GM18517 (cell line): ENCODE measurements around the gene FOXR1.
"Not testable (repeated sequence)": the region's sequence is repeated elsewhere in the genome, so short reads cannot be mapped to it uniquely, and the experiment has no call there.

Experiments used
- ATAC-seq: cut with Tn5 transposase; IDR thresholded peaks from one replicate; pipeline ENCODE4 v1.9.1; 2021; ENCODE audit warnings: mild to moderate bottlenecking, moderate library complexity; ENCODE audit not compliant: unreplicated experiment

The FOXR1 gene

DNA sequence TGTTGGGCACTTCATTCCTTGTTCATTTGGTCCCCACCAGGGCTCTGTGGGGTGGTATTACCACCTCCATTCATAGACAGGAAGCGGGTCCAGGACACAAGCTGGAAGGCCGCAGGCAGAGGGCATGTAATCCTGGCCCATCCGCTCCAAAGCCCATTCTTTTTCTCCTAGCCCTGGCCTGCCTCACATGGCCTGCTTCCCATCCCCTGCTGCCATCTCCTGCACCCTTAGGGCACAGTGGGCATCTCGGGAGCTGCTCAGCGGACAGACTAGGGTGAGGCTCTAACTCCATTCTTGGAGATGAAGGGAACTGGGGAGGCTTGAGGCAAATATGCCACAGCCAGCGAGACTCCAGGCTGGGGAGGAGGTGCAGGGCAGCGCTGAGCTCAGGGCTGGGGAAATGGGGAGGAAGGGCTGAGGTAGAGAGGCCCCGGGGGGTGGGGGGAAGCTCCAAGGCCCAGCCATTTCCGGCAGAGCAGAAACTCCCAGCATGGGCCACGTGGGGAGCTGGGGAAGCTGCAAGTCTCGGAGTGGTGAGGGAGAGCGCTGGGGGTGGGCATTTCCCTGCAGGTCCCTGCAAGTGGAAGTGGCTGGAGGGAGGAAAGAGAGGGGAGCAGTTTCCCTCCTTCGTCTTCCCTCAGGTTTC is 31.5 kb upstream of the FOXR1 start:
- no peak for ATAC-seq

DNA sequence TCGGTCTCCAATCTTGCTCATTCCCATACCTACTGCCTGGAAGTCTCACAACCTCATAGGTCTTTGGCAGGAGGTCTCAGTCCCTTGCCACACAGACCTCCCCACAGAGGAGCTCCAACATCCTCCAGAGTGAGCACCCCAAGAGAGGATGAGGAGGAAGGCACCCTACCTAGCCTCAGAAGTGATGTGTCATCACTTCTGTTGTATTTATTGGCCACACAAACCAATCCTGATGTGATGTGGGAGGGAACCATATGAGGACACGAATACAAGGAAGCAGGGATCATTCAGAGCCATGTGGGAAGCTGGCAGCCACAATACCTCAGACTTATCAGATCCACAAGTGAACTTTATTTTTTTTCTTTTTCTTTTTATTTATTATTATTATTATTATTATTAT is 24.5 kb upstream of the FOXR1 start:
- no peak for ATAC-seq

DNA sequence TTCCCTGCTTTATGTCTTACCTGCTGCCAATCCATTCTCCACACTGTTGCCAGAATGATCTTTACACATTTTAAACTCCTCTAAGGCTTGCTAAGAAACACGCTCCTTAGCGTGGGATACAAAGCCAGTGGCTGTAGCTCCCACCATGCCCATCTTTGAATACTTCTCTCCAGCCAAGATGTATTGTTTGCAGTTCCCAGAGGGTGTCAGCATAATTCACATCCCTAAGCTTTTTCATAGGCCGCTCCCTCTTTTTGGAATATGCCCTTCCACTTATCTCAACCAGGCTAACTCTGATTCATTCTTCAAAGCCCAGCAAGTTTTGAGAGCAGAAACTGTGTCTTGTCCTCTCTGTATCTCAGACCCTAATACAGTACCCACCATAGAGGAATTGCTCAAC is 23.6 kb upstream of the FOXR1 start:
- no peak for ATAC-seq

DNA sequence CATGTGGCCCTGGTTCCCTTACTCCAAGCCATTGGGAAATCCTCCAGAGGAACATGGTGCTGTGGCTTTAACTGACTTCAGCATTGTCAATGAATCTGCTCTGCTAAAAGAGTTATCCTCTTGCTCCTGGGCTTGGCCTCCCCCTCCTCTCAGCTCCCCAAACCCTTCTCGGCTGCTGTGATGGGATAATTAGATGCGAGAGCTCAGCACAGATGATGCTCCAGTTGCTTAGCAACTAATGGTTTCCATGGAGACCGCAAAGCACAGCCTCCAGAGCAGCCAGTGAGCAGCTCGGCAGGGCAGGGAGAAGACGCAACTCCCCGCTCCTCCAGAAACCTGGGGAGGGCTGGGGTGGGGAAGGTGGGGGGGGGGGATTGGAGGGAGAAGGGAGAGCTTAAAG is 18.3 kb upstream of the FOXR1 start:
- ATAC-seq, result no peak

DNA sequence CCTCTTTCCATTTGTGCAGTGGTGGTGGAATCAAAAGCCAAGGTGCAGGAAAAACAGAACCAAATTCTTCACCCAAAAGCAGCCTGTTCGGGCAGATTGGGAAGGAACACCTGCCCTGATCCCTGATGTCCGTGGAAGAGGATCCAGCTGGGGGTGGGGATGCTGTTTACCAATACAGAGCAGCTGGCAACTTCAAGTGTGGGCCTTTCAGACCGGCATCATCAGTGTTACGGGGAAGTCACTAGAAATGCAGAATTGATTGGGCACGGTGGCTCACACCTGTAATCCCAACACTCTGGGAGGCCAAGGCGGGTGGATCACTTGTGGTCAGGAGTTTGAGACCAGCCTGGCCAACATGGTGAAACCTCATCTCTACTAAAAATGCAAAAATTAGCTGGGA is 17.6 kb upstream of the FOXR1 start:
- not testable (repeated sequence) for ATAC-seq

DNA sequence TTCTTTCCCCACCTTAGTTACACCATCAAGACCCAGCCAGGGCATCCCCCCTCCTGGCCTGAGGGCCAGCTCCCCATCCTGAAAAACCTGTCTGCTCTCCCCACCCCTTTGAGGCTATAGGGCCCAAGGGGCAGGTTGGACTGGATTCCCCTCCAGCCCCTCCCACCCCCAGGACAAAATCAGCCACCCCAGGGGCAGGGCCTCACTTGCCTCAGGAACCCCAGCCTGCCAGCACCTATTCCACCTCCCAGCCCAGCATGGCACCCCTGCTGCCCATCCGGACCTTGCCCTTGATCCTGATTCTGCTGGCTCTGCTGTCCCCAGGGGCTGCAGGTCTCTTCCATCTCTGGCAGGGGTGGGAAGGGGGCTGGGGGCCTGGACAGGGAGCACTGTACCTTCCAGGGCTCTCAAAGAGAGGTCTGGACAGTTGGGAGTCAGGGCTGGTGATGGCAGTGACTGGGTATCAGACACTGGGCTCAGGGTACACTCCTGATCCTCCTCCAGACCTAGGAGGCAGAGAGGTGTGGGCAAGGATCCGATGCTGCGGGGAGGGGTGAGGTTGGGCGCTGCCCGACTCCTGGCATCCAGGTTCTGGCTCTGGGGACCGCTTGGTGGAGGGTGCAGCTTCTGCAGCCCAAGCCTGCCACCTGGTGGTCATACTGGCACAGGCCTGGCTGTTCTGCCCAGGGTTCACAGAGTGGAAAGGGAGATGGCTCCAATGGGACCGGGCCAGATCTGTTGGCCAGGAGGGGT is 15.3 kb upstream of the FOXR1 start, which contains the start of gene UPK2:
UPK2 (plus strand) TSS at position 205 of the 753 bp plus-strand sequence; CDS start at position 258, 53 bp downstream.
- no peak for ATAC-seq

DNA sequence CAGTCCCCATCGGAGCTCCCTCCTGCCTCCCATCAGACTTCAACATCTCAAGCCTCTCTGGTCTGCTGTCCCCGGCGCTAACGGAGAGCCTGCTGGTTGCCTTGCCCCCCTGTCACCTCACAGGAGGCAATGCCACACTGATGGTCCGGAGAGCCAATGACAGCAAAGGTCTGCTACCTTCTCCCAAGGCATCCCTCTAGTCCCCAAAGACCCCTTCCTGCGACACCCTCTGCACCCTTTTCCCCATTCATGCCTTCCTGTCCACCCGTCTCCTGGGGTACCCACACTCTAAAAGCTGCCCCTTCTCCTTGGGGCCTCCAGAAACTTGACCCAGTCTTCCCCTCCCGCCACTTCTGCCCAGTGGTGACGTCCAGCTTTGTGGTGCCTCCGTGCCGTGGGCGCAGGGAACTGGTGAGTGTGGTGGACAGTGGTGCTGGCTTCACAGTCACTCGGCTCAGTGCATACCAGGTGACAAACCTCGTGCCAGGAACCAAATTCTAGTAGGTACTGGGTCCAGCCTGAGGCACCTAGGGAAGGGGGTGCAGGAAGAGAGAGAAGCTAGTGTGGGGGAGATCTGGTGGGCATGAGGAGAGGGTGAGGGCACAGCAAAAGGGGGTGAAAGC is 14.6 kb upstream of the FOXR1 start:
- ATAC-seq, result no peak

DNA sequence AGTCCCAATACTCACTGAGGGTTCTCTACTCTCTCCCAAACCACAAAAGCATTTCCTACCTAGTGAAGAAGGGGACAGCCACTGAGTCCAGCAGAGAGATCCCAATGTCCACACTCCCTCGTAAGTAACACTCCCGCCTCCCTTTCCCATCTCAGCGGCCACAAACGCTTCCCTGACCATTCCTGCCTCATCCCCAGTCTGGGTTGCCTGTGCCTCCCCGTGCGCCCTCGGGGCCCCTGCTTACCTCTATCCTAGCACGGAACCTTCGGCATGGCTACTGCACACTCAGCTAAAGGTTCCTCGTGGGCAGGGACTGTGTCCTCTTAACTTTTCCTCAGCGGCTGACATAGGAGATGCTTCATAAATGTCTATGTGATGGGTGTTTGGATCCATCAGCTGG is 14.0 kb upstream of the FOXR1 start:
- ATAC-seq, result no peak

DNA sequence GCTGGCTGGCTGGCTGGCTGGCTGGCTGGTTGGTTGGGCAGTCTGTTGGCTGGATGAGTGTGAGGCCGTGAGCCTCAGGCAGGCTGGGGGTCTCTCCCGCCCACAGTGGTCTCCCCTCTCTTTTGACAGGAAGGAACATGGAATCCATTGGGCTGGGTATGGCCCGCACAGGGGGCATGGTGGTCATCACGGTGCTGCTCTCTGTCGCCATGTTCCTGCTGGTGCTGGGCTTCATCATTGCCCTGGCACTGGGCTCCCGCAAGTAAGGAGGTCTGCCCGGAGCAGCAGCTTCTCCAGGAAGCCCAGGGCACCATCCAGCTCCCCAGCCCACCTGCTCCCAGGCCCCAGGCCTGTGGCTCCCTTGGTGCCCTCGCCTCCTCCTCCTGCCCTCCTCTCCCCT is 13.6 kb upstream of the FOXR1 start:
- ATAC-seq, result no peak

DNA sequence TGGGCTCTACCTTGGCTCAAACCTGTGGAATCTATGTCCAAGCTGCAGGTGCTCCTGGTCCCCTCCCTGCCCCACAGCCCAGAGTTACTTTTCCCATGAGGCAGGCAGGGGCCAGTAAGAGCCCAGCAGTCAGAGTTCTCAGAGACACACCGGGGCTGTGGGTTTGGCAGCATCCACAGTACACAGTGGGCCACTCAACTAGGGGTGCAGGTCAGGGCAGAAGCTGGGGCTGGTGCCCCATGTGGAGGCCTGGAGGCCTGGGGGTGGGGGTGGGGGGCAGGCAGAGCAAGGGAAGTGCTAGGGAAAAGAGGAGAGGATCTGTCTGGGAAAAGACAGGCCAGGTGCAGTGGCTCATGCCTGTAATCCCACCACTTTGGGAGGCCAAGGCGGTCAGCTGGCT is 13.0 kb upstream of the FOXR1 start:
- no peak for ATAC-seq

DNA sequence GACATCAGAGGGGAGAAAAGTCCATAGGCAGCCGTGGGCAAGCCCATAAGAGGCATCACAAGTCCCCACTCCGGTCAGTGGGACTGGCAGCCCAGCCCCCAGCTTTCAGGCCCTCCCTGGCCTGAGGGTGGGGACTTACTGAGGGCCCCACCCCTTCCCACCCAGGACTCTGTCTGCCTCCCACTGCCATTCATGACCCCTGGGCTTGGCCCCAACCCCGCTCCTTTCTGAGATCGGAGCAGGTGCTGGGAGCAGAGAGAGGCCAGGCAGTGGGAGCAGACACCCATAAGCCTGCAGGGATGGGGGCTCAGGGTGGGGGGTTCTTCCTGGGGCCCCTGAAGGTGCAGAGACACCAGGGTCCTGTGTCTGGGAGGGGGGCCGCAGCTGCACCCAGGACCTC is 10.4 kb upstream of the FOXR1 start:
- no peak for ATAC-seq

DNA sequence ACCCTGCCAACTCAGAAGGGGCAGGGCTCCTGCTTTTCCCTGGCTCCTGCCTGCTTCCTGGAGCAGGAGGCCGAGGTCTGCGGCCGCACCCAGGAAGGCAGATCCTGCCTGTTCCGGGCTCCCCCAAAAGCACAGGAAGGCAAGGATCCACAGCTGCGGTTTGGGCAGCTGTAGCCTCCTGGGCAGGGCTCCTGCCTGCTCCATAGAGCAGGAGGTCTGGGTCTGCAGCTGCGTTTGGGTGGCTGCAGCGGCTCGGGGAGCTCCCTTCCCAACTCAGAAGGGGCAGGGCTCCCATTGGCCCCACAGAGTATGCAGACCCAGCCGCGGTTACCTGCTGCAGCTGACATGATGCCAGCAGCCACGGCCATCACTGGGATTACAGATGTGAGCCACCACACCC is 10.0 kb upstream of the FOXR1 start:
- no peak for ATAC-seq

DNA sequence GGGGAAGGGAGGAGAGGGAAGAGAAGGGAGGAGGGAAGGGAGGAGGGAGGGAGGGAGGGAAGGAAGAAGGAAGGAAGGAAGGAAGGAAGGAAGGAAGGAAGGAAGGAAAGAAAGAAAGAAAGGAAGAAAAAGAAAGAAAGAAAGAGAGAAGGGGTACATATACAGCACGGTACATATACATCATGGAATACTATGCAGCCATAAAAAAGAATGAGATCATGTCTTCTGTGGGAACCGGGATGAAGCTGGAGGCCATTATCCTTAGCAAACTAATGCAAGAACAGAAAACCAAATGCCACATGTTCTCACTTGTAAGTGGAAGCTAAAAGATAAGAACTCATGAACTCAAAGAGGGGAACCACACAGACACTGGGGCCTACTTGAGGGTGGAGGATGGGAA is 2.1 kb upstream of the FOXR1 start:
- ATAC-seq, result not testable (repeated sequence)

DNA sequence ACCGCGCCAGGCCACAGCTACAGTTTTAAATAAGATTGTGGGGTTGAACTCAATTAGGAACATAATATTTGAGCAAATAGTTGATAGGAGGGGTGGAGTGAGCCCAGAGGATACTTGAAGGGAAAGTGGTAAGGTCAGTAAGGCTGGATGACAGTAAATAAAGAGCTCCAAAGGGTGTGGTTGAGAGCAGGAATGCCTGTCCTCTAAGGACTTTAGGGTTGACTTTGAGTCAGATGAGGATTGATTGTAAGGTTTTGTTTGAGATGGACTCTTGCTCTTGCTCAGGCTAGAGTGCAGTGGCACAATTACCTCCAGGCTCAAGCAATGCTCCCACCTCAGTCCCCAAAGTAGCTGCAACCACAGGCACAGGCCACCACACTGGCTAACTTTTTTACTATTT is 2.4 kb downstream of the FOXR1 start:
- no peak for ATAC-seq

DNA sequence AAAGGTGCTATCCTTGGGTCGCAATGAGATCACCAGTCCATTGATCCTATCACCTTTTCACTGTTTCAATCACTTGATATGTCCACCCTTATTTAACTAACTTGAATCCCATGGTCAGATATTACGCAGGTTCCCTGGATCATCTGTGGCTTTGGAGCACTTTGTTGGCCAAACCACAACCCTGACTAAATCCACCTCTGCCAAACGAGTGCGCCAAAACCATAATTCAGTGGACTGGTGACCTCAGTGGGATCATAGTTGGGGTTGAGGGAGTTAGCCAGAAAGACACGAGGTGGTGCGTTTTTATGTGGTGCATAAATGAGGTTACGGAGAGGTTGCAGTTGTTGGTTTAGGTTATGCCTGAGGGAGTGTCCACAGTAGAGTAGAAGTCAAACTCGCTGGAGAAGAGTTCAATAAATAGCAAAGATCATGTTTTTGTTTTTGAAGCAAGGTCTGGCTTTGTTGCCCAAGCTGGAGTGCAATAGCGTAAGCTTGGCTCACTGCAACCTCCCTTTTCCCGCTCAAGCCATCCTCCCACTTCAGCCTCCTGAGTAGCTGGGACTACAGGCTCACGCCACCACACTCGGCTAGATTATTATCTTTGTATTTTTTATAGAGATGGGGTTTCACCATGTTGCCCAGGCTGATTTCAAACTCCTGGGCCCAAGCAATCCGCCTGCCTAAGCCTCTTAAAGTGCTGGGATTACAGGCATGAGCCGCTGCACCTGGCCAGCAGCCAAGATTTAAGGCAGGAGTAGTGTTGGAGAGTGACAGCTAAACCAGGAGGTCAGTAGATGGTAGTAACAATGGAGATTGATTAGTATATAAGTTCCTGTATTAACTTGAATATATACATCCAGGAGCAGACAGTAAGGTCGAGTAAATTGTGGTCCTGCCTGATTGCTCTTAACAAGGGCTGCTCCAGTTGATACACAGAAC is 4.5 kb downstream of the FOXR1 start:
- ATAC-seq, result no peak

DNA sequence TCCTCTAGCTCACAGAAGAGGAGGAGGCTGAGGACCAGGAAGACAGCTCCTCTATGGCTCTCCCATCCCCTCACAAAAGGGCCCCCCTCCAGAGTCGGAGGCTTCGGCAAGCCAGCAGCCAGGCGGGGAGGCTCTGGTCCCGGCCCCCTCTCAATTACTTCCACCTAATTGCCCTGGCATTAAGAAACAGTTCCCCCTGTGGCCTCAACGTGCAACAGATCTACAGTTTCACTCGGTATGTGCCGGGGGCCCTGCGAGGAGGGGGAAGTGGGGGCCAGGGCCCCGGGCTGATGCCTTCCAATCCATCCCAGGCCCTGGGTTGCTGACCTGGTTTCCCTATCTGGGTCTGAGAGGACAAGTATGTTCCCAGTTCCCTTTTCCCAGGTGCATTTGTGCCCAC is 7.9 kb downstream of the FOXR1 start:
- no peak for ATAC-seq

DNA sequence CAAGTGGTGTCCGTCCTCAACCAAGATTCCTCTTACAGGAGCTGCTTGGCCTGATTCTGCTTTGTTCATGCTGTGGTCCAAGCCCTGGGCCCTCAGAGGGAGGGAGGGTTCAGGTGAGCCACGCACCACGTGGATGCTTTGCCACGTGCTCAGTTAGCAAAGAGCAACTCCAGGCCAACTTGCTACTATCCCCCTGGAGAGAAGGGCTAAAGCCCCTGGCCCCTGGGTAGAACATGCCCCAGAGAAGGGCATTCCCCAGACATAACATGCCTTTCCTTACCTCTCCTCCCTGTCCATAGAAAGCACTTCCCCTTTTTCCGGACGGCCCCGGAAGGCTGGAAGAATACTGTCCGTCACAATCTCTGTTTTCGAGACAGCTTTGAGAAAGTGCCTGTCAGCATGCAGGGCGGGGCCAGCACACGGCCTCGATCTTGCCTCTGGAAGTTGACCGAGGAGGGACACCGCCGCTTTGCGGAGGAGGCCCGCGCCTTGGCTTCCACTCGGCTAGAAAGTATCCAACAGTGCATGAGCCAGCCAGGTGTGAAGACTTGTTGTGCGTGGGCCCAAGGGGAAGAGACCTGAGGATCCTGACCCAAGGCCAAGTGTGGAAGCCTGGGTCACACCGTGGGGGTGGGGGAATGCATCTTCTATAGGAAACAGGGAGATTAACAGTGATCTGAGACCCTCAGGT is 8.8 kb downstream of the FOXR1 start:
- ATAC-seq, result no peak

DNA sequence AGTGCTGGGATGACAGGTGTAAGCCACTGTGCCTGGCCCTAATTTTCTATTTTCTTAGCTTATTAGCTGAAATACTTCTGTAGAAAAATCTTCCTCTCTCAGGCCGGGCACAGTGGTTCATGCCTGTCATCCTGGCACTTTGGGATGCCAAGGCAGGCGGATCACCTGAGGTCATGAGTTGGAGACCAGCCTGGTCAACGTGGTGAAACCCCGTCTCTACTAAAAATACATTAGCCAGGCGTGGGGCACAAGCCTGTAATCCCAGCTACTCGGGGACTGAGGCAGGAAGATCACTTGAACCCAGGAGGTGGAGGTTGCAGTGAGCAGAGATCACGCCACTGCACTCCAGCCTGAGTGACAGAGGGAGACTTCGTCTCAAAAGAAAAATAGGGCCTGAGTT is 12.8 kb downstream of the FOXR1 start:
- ATAC-seq, result not testable (repeated sequence)

DNA sequence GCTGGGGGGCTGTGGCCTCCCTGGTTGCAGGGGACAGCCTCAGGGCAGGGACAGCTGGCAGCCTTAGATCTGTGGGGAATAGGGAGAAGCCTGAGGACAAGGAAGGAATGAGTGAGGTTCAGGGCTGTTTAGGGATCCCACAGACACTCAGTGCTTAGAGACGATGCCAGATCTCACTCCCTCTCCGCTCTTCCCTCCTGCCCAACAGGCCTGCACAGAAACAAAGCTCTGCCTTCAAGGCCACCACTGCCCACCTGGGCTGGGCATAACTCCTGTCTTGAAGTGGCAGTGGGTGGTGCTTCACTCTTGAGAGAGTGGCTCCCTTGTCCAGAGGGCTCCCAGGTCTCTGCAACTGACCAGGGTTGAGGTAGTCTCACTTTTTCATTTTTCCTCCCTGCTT is 13.3 kb downstream of the FOXR1 start:
- no peak for ATAC-seq

DNA sequence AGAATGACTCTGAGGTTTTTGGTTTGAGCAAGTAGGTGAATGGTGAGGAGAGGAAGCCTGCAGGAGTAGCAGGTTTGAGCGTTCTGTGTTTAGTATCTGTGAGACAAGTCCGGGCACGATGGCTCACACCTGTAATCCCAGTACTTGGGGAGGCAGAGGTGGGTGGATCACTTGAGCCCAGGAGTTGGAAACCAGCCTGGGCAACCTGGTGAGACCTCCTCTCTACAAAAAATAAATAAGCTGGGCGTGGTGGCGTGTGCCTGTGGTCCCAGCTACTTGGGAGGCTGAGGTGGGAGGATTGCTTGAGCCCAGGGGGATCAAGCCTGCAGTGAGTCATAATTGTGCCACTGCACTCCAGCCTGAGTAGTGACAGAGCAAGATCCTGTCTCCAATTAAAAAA is 16.7 kb downstream of the FOXR1 start:
- ATAC-seq, result no peak
